HepG2 (cell line): ENCODE data around the gene NACC2. TPM values are rescaled to one million over a fixed set of nuclear protein-coding genes. Genes with fewer than 3 reads are reported as not detected.

ENCODE experiments used
- ATAC-seq: fragments of 200-7000 bp; cut with Tn5 transposase; 3 replicates; pipeline ENCODE4 v1.9.1; 2020; ENCODE audit warnings: mild to moderate bottlenecking, moderate library complexity
- BruUV-seq: library from RNA; stranded (reverse); fragments of 400-500 nt; replicated peaks from 2 replicates; lab custom pipeline; 2021; lab: Mats Ljungman, UMichigan
- CTCF ChIA-PET: fragments of 300-600 bp; formaldehyde crosslinking; extraction: SDS; loops from one replicate; lab custom pipeline; 2021; ENCODE audit warnings: low total read pairs, inconsistent platforms, low intra/inter-chr PET ratio; lab: Yijun Ruan, JAX
- POLR2A ChIA-PET: fragments of 350-600 bp; sonication (Branson Sonifier 250); formaldehyde crosslinking; loops from one replicate; lab custom pipeline; 2020; ENCODE audit warnings: antibody characterized with exemption, inconsistent platforms; lab: Yijun Ruan, JAX
- DNase-seq: peaks from one replicate; pipeline ENCODE4 v3.0.0-alpha.2; 2015; ENCODE audit warnings: low spot score
- FAIRE-seq: peaks from 3 replicates; lab custom pipeline; 2011; peaks lifted over from hg19 to GRCh38; lab: Jason Lieb, UNC
- H2AFZ ChIP-seq: one replicate; pipeline ENCODE4 v1.6.1; 2011; ENCODE audit warnings: low read length, inconsistent platforms
- H3K27ac ChIP-seq: fragments of 300-600 bp; 3 replicates; pipeline ENCODE4 v1.8.0; 2011; ENCODE audit warnings: mixed run types, mild to moderate bottlenecking, mixed read lengths, low read length, inconsistent platforms; ENCODE audit not compliant: insufficient read depth; ENCODE audit errors: extremely low read length
- H3K27me3 ChIP-seq, 2 experiments: fragments of 200-600 bp in 1 of 2; 2 replicates in 1 of 2; 3 replicates in 1 of 2; pipeline versions ENCODE4 v1.6.0 to v1.8.0; 2011; ENCODE audit warnings: low read length in 2 of 2, mild to moderate bottlenecking in 2 of 2, moderate library complexity in 2 of 2, inconsistent platforms in 1 of 2; ENCODE audit not compliant: insufficient read depth in 2 of 2, control insufficient read depth in 1 of 2
- H3K36me3 ChIP-seq, 2 experiments: fragments of 200-600 bp in 1 of 2; replicated peaks in 1 of 2; 2 replicates in 1 of 2; 3 replicates in 1 of 2; pipeline versions ENCODE4 v1.5.1 to v1.8.0; 2011; ENCODE audit warnings: low read length in 2 of 2, inconsistent platforms in 1 of 2; ENCODE audit not compliant: insufficient read depth in 2 of 2, control insufficient read depth in 1 of 2
- H3K4me1 ChIP-seq: 2 replicates; pipeline ENCODE4 v1.5.1; 2012; ENCODE audit warnings: low read length, inconsistent platforms; ENCODE audit not compliant: insufficient read depth
- H3K4me2 ChIP-seq: 2 replicates; pipeline ENCODE4 v1.6.0; 2011; ENCODE audit warnings: low read depth, low read length, inconsistent platforms
- H3K4me3 ChIP-seq, 3 experiments: fragments of 200-600 bp in 1 of 3; sonication (generic), shearing (Covaris generic) in 1 of 3; replicated peaks in 1 of 3; 2 replicates each; pipeline ENCODE4 v1.5.1; 2011 to 2016; ENCODE audit warnings: low read length in 3 of 3, inconsistent platforms in 2 of 3, low read depth in 2 of 3, mild to moderate bottlenecking in 2 of 3, control low read depth in 1 of 3, mixed read lengths in 1 of 3; ENCODE audit not compliant: insufficient read depth in 1 of 3
- H3K79me2 ChIP-seq: one replicate; pipeline ENCODE4 v1.6.1; 2011; ENCODE audit warnings: low read length, inconsistent platforms; ENCODE audit not compliant: insufficient read depth
- H3K9ac ChIP-seq: 2 replicates; pipeline ENCODE4 v1.6.0; 2011; ENCODE audit warnings: mild to moderate bottlenecking, low read depth, low read length, inconsistent platforms; ENCODE audit not compliant: insufficient read depth
- H3K9me3 ChIP-seq: 2 replicates; pipeline ENCODE4 v1.5.1; 2012; ENCODE audit warnings: mild to moderate bottlenecking, low read length
- H4K20me1 ChIP-seq: 2 replicates; pipeline ENCODE4 v1.6.0; 2011; ENCODE audit warnings: inconsistent platforms, mild to moderate bottlenecking, low read length, moderate library complexity; ENCODE audit not compliant: insufficient read depth
- FOXO4 ChIP-seq: sonication (generic); formaldehyde crosslinking; conservative IDR thresholded peaks from 2 replicates; pipeline ENCODE4 v1.8.1; 2023; ENCODE audit warnings: missing genetic modification reagents
- GMEB1 ChIP-seq: sonication (generic); formaldehyde crosslinking; IDR thresholded peaks from 2 replicates; pipeline ENCODE4 v1.5.1; 2020; ENCODE audit warnings: missing genetic modification reagents, mild to moderate bottlenecking, borderline replicate concordance
- NFYC ChIP-seq: IDR thresholded peaks from 2 replicates; pipeline ENCODE4 v1.6.1; 2016; ENCODE audit warnings: missing genetic modification reagents, missing compliant biosample characterization
- REST ChIP-seq, 2 experiments: IDR thresholded peaks; 2 replicates each; pipeline ENCODE4 v1.6.1; 2011 to 2012; ENCODE audit warnings: low read length in 2 of 2, borderline replicate concordance in 1 of 2, low read depth in 1 of 2, mild to moderate bottlenecking in 1 of 2, moderate library complexity in 1 of 2
- TEAD3 ChIP-seq: optimal IDR thresholded peaks from 2 replicates; pipeline ENCODE3; 2016; ENCODE audit warnings: borderline replicate concordance
- TFAP4 ChIP-seq: sonication (generic); IDR thresholded peaks from 2 replicates; pipeline ENCODE4 v1.6.1; 2016; ENCODE audit warnings: low read depth, borderline replicate concordance
- ZBTB34 ChIP-seq: sonication (generic); formaldehyde crosslinking; IDR thresholded peaks from 2 replicates; pipeline ENCODE4 v1.8.0; 2022; ENCODE audit warnings: mild to moderate bottlenecking, missing genetic modification reagents
- WGBS: methylation state at CpG from one replicate; pipeline ENCODE4 v1.1.6; 2017; ENCODE audit warnings: low lambda C conversion rate; 5-methylcytosine and 5-hydroxymethylcytosine counted together
- in situ Hi-C: cut with HindIII; loops from 2 replicates; pipeline ENCODE4 v1.10.0; 2017; ENCODE audit warnings: low pct_unique_long_range_greater_than_20kb; ENCODE audit not compliant: extremely low pct_ligation_motif_present
- intact Hi-C: fragments of 100-400 bp; cut with micrococcal nuclease; formaldehyde crosslinking; loops from one replicate; pipeline ENCODE4 v1.10.0; 2022; ENCODE audit not compliant: unreplicated experiment
- polyA plus RNA-seq, 8 experiments: library from polyadenylated mRNA; depleted of rRNA in 3 of 8; stranded (reverse) in 7 of 8; unstranded in 1 of 8; fragments of >200 nt; fragmentation: Illumina TruSeq in 4 of 8; extraction: Trizol in 4 of 8; gene quantifications; 2 replicates each; pipeline versions ENCODE4 v1.2.1 to v1.2.3, GENCODE V29; 2011 to 2016; ENCODE audit warnings: low read depth in 4 of 8, missing spikeins in 1 of 8, mixed read lengths in 1 of 8; ENCODE audit not compliant: insufficient read depth in 1 of 8
- total RNA-seq, 5 experiments: library from RNA; depleted of rRNA; stranded (reverse); fragments of >200 nt; fragmentation: Illumina TruSeq; extraction: Trizol; gene quantifications; 2 replicates each; pipeline ENCODE4 v1.2.3, GENCODE V29; 2016; ENCODE audit warnings: low read depth in 1 of 5

Gene NACC2
- total and polyA plus RNA-seq, 2 of the 13 experiments (the other 11 are each of a cell fraction or from before 2014, with no cell fraction given), result 5.9 to 12.3 TPM

GRCh38 chr9:135978642-135979546 is 116.2 kb downstream of the NACC2 start:
- CTCF ChIA-PET, result no interaction called here
- Histone ChIP-seq H3K27me3 (peaks cover 22 to 58% of the 10 kb centered on the region in 2 experiments), H3K27ac (no peak overlapping the region), H3K4me3 (no peak overlapping the region), H3K79me2 (no peaks in the 10 kb centered on the region), H3K9ac (no peak overlapping the region), H3K36me3 (no peaks in the 10 kb centered on the region), H2AFZ (no peak overlapping the region), H3K9me3 (no peaks in the 10 kb centered on the region), H4K20me1 (0 out of 2 replicates have a peak, but pooled peaks cover 1% of the 10 kb centered on the region), H3K4me2 (no peak overlapping the region), H3K4me1 (no peaks in the 10 kb centered on the region)
- intact Hi-C loops (no loop called here), in situ Hi-C loops (loop anchor here (25.0 kb wide), 1 partner anchor 283 kb away; no protein-coding TSS in a partner anchor)
- ATAC-seq, result no peak; the same call in 1 of the 3 replicates
- TF ChIP-seq REST (IDR thresholded peaks at IDR 0.05; ENCODE audit: borderline replicate concordance in 1 of 2, low read depth in 1 of 2, low read length in 2 of 2), result no peak
- no peak for TF ChIP-seq NFYC (CRISPR knock-in tag)
- no peak for TF ChIP-seq TEAD3 (CRISPR knock-in tag)
- TF ChIP-seq TFAP4, result no peak
- TF ChIP-seq GMEB1 (CRISPR knock-in tag), result no peak
- no peak for TF ChIP-seq FOXO4 (CRISPR knock-in tag)
- TF ChIP-seq ZBTB34, result no peak
- no peak for FAIRE-seq
- BruUV-seq, result no TSS peak
- DNase-seq, result no peak
- POLR2A ChIA-PET, result no interaction called here
- WGBS, result 60% methylated on average over 7 of the region's 20 CpGs
